ENCODE measurements around the gene CLEC9A. TPM values are rescaled to one million over a fixed set of nuclear protein-coding genes. Genes with fewer than 3 reads are reported as not detected.
A peak's percentile ranks its signal among the peaks of the same experiment; 100 is the strongest.

The CLEC9A gene
- total RNA-seq, 2 donors from 2014 or later: not detected

GRCh38 chr12:10101042-10101579 is 70.6 kb downstream of the CLEC9A start:
- DNase-seq (ENCODE audit: low spot score): no peak

GRCh38 chr12:10101648-10102220 is 71.3 kb downstream of the CLEC9A start:
- no peak for DNase-seq (ENCODE audit: low spot score)
- intact Hi-C loops (cut with DNase I): no loop called here

More at GRCh38 chr12:10101042-10101579, 70.6 kb downstream of the CLEC9A start:
- intact Hi-C loops (cut with DNase I): no loop called here

- intact Hi-C loops (cut with DNase I): no loop called here
- DNase-seq (ENCODE audit: low spot score): no peak
These were observed 71.8 kb downstream of the CLEC9A start for GRCh38 chr12:10102322-10102721.

- DNase-seq (ENCODE audit: low spot score): no peak
- intact Hi-C loops (cut with DNase I): no loop called here
These were observed 79.9 kb downstream of the CLEC9A start for GRCh38 chr12:10110256-10110844.

DNA sequence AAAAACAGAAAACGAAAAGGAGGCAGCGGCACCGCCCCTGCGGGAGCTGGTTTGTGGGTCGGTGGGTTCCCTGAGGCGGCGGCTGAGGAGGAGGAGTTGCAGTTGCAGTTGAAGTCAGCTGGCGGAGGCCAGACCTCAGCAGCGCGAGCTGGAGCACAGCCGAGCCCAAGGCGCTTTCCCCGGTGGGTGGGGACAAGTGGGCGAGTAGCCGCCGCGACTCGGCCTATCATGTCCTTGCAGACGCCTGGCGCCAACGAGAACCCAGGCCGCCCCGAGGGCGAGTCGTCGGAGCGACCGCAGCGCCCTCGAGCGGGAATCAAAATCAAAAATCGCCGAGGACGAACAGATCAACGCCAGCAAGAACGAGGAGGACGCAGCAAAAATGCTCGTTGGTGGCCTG is 81.0 kb downstream of the CLEC9A start:
- intact Hi-C loops (cut with DNase I): no loop called here
- DNase-seq (ENCODE audit: low spot score): peak; percentile 73

- intact Hi-C loops (cut with DNase I): no loop called here
- no peak for DNase-seq (ENCODE audit: low spot score)
These were observed 82.6 kb downstream of the CLEC9A start for GRCh38 chr12:10113075-10113474.

DNA sequence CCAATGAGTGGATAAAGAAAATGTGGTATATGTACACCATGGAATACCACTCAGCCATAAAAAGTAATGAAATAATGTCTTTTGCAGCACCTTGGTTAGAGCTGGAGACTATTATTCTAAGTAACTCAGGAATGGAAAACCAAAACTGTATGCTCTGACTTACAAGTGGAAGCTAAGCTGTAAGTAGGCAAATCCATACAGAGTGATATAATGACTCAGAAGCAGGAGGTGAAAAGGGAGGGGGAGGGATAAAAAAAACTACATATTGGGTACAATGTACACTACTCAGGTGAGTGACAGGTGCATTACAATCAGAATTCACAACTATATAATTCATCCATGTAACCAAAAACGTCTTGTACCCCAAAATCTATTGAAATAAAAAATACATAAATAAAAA is 83.4 kb downstream of the CLEC9A start:
- intact Hi-C loops (cut with DNase I): no loop called here
- DNase-seq (ENCODE audit: low spot score): no peak

GRCh38 chr12:10115311-10115710 is 84.8 kb downstream of the CLEC9A start:
- intact Hi-C loops (cut with DNase I): no loop called here
- no peak for DNase-seq (ENCODE audit: low spot score)

Other genes starting within 250 kb of the CLEC9A start
- gene KLRF1, start 203.2 kb upstream of the CLEC9A start, total RNA-seq: under 1 TPM; 0.33 to 0.88 TPM
- 10 to 100 TPM; 11.3 to 14.2 TPM for gene CLEC2B, start 161.3 kb upstream of the CLEC9A start, total RNA-seq
- not detected for gene KLRF2, start 149.2 kb upstream of the CLEC9A start, total RNA-seq
- not detected for gene CLEC2A, start 98.3 kb upstream of the CLEC9A start, total RNA-seq
- 1 to 10 TPM; 2.0 to 5.0 TPM for gene CLEC12A, start 59.3 kb upstream of the CLEC9A start, total RNA-seq
- gene CLEC1B, start 31.6 kb upstream of the CLEC9A start, total RNA-seq: not detected
- gene CLEC12B, start 20.1 kb upstream of the CLEC9A start, total RNA-seq: under 1 TPM in 1 of 2 donors, not detected in 1; 0.88 TPM
- gene CLEC1A, start 68.3 kb downstream of the CLEC9A start, total RNA-seq: 1 to 10 TPM; 5.2 to 5.9 TPM
- gene CLEC7A, start 99.5 kb downstream of the CLEC9A start, total RNA-seq: 10 to 100 TPM; 19.4 to 29.2 TPM
- under 1 TPM in 1 of 2 donors, not detected in 1; 0.71 TPM for gene OLR1, start 141.4 kb downstream of the CLEC9A start, total RNA-seq
- not detected for gene TMEM52B, start 148.3 kb downstream of the CLEC9A start, total RNA-seq
- gene GABARAPL1, start 182.2 kb downstream of the CLEC9A start, total RNA-seq: 10 to 100 TPM; 73.5 to 77.0 TPM

Measured in posterior vena cava (tissue), 2 donors.